WERI-Rb-1 (cell line): ENCODE data around the gene SUSD6.

Experiments used
- DNase-seq: peaks from one replicate; pipeline ENCODE4 v3.0.0-alpha.2; 2020
- H3K27ac ChIP-seq: fragments of 250-450 bp; sonication (Bioruptor Pico); 2 replicates; pipeline ENCODE4 v1.5.1; 2020; ENCODE audit warnings: mild to moderate bottlenecking, moderate library complexity
- H3K27me3 ChIP-seq: fragments of 250-450 bp; sonication (Bioruptor Pico); 2 replicates; pipeline ENCODE4 v1.5.1; 2021; ENCODE audit warnings: mild to moderate bottlenecking, low read depth, moderate library complexity; ENCODE audit not compliant: insufficient read depth, severe bottlenecking
- H3K36me3 ChIP-seq: fragments of 250-450 bp; sonication (Bioruptor Pico); 2 replicates; pipeline ENCODE4 v1.5.1; 2020; ENCODE audit warnings: mild to moderate bottlenecking, moderate library complexity
- H3K4me3 ChIP-seq: 2 replicates; pipeline ENCODE4 v1.5.1; 2011; ENCODE audit warnings: low read depth, mild to moderate bottlenecking, control low read depth, low read length
- H3K9me3 ChIP-seq: fragments of 250-450 bp; sonication (Bioruptor Pico); 2 replicates; pipeline ENCODE4 v1.5.1; 2021; ENCODE audit warnings: mild to moderate bottlenecking, moderate library complexity; ENCODE audit not compliant: severe bottlenecking
- CTCF ChIP-seq: IDR thresholded peaks from 2 replicates; pipeline ENCODE4 v1.5.1; 2011; ENCODE audit warnings: low read depth, mild to moderate bottlenecking, control low read depth, inconsistent platforms, low read length

The SUSD6 gene

GRCh38 chr14:69657950-69658355, 46.6 kb downstream of the SUSD6 start:
- Histone ChIP-seq H3K27me3 (no peaks in the 10 kb centered on the region), H3K4me3 (no peak overlapping the region), H3K27ac (no peak overlapping the region), H3K36me3 (peaks cover 41% of the 10 kb centered on the region), H3K9me3 (no peaks in the 10 kb centered on the region)
- no peak for TF ChIP-seq CTCF
- no peak for DNase-seq

GRCh38 chr14:69658664-69659261, 47.4 kb downstream of the SUSD6 start:
- Histone ChIP-seq H3K27ac (no peak overlapping the region), H3K9me3 (no peaks in the 10 kb centered on the region), H3K27me3 (no peaks in the 10 kb centered on the region), H3K4me3 (no peak overlapping the region), H3K36me3 (peaks cover 44% of the 10 kb centered on the region)
- no peak for DNase-seq
- TF ChIP-seq CTCF: no peak

- H3K36me3 ChIP-seq: peaks cover 46% of the 10 kb centered on the region
- DNase-seq: no peak
- no peak overlapping the region for H3K4me3 ChIP-seq
- no peak for TF ChIP-seq CTCF
- H3K9me3 ChIP-seq: no peaks in the 10 kb centered on the region
- no peaks in the 10 kb centered on the region for H3K27me3 ChIP-seq
- no peak overlapping the region for H3K27ac ChIP-seq
These were observed 49.2 kb downstream of the SUSD6 start for GRCh38 chr14:69660344-69661193.

- Histone ChIP-seq H3K27me3 (no peaks in the 10 kb centered on the region), H3K36me3 (peaks cover 46% of the 10 kb centered on the region), H3K9me3 (no peaks in the 10 kb centered on the region), H3K27ac (no peak overlapping the region), H3K4me3 (no peak overlapping the region)
- no peak for TF ChIP-seq CTCF
- DNase-seq: no peak
These were observed 49.8 kb downstream of the SUSD6 start for GRCh38 chr14:69661194-69661537.

GRCh38 chr14:69662636-69663299, 51.4 kb downstream of the SUSD6 start:
- H3K36me3 ChIP-seq: peaks cover 49% of the 10 kb centered on the region
- H3K27ac ChIP-seq: no peak overlapping the region
- H3K27me3 ChIP-seq: no peaks in the 10 kb centered on the region
- H3K9me3 ChIP-seq: no peaks in the 10 kb centered on the region
- no peak for TF ChIP-seq CTCF
- H3K4me3 ChIP-seq: no peak overlapping the region
- no peak for DNase-seq
